Testis (tissue), 2 donors: ENCODE results near the gene RASGEF1C.

Experiments
- CTCF ChIP-seq, 3 experiments: fragments of 450-650 bp in 2 of 3; fragments of 200-600 bp in 1 of 3; sonication (generic) in 1 of 3; IDR thresholded peaks; one replicate each; pipeline ENCODE4 v1.5.1; 2016 to 2019; ENCODE audit warnings: antibody characterized with exemption in 3 of 3, mild to moderate bottlenecking in 2 of 3, moderate library complexity in 1 of 3
- POLR2A ChIP-seq: fragments of 450-650 bp; IDR thresholded peaks from one replicate; pipeline ENCODE4 v1.6.1; 2017; ENCODE audit warnings: antibody characterized with exemption, mild to moderate bottlenecking, moderate library complexity

- no peak for TF ChIP-seq POLR2A
- TF ChIP-seq CTCF (IDR thresholded peaks at IDR 0.05): no peak
Measured at GRCh38 chr5:180074462-180074861, 134.5 kb downstream of the RASGEF1C start.
